Stimulated activated naive B cell treated with anti-CD40 and anti-IgM and Interleukin-4, amounts not matched to agents 10 μg/mL and 1 μg/mL and 100 μg/mL, for 72 hours (primary cell): ENCODE data around the gene HSPB6.
A peak's percentile ranks its signal among the peaks of the same experiment; 100 is the strongest.

Experiments used
- ATAC-seq, 2 donors: fragments of 150-1000 bp; cut with Tn5 transposase; replicated peaks; 2 replicates each; pipeline ENCODE4 v1.10.0; 2021; ENCODE audit warnings: moderate library complexity in 1 of 2
- DNase-seq: peaks from one replicate; pipeline ENCODE4 v3.0.0; 2021
- H3K27ac Mint-ChIP-seq: one replicate; pipeline ENCODE4 v1.8.0; 2022; ENCODE audit warnings: mild to moderate bottlenecking, mixed read lengths
- H3K27me3 Mint-ChIP-seq, 2 donors: one replicate each; pipeline ENCODE4 v1.8.0; 2022; ENCODE audit warnings: mixed read lengths in 2 of 2
- H3K36me3 Mint-ChIP-seq, 2 donors: one replicate each; pipeline ENCODE4 v1.8.0; 2022; ENCODE audit warnings: mixed read lengths in 2 of 2, mild to moderate bottlenecking in 1 of 2
- H3K4me1 Mint-ChIP-seq, 2 donors: one replicate each; pipeline ENCODE4 v1.8.0; 2022; ENCODE audit warnings: mixed read lengths in 2 of 2, mild to moderate bottlenecking in 1 of 2
- H3K4me3 Mint-ChIP-seq, 2 donors: one replicate each; pipeline ENCODE4 v1.8.0; 2022; ENCODE audit warnings: mild to moderate bottlenecking in 2 of 2, mixed read lengths in 2 of 2, moderate library complexity in 1 of 2
- H3K9me3 Mint-ChIP-seq, 2 donors: one replicate each; pipeline ENCODE4 v1.8.0; 2022; ENCODE audit warnings: mixed read lengths in 2 of 2, mild to moderate bottlenecking in 1 of 2

The HSPB6 gene

GRCh38 chr19:35766571-35767104 is 9.8 kb upstream of the HSPB6 start:
- peaks cover 19 to 38% of the 10 kb centered on the region in 2 donors for H3K36me3 Mint-ChIP-seq
- no peak overlapping the region for H3K4me3 Mint-ChIP-seq
- H3K27ac Mint-ChIP-seq = peak overlapping the region; percentile 75
- H3K9me3 Mint-ChIP-seq = no peaks in the 10 kb centered on the region
- H3K4me1 Mint-ChIP-seq = peaks cover 15 to 16% of the 10 kb centered on the region in 2 donors
- no peaks in the 10 kb centered on the region for H3K27me3 Mint-ChIP-seq
- DNase-seq (no peak), ATAC-seq (no peak)

GRCh38 chr19:35764432-35765315 is 7.8 kb upstream of the HSPB6 start:
- DNase-seq = no peak
- no peaks in the 10 kb centered on the region for H3K27me3 Mint-ChIP-seq
- H3K4me1 Mint-ChIP-seq = peaks cover 16 to 17% of the 10 kb centered on the region in 2 donors
- ATAC-seq = no peak
- H3K27ac Mint-ChIP-seq = no peak overlapping the region
- no peak overlapping the region for H3K4me3 Mint-ChIP-seq
- no peaks in the 10 kb centered on the region for H3K9me3 Mint-ChIP-seq
- H3K36me3 Mint-ChIP-seq = peaks cover 19 to 39% of the 10 kb centered on the region in 2 donors

GRCh38 chr19:35760711-35761349 is 4.0 kb upstream of the HSPB6 start:
- Mint-ChIP-seq H3K27ac (no peak overlapping the region), H3K4me3 (no peak overlapping the region), H3K27me3 (peaks cover 7 to 8% of the 10 kb centered on the region in 2 donors), H3K36me3 (peaks cover 19 to 35% of the 10 kb centered on the region in 2 donors), H3K4me1 (peaks cover 17 to 29% of the 10 kb centered on the region in 2 donors), H3K9me3 (no peaks in the 10 kb centered on the region)
- DNase-seq (no peak), ATAC-seq (no peak)

GRCh38 chr19:35759697-35760096 is 2.9 kb upstream of the HSPB6 start:
- Mint-ChIP-seq H3K27ac (no peak overlapping the region), H3K9me3 (no peaks in the 10 kb centered on the region), H3K36me3 (peaks cover 22 to 34% of the 10 kb centered on the region in 2 donors), H3K4me1 (peaks cover 23 to 37% of the 10 kb centered on the region in 2 donors), H3K4me3 (peak overlapping the region in 1 of 2 donors; percentile 94), H3K27me3 (peaks cover 13 to 17% of the 10 kb centered on the region in 2 donors)
- no peak for DNase-seq
- no peak for ATAC-seq

- peaks cover 20 to 22% of the 10 kb centered on the region in 2 donors for H3K27me3 Mint-ChIP-seq
- ATAC-seq (peak; percentile 97), DNase-seq (peak; percentile 100)
- peaks cover 35 to 41% of the 10 kb centered on the region in 2 donors for H3K36me3 Mint-ChIP-seq
- H3K27ac Mint-ChIP-seq = peak within 1 kb of the TSS; percentile 97
- peaks cover 23 to 38% of the 10 kb centered on the region in 2 donors for H3K4me1 Mint-ChIP-seq
- peak within 1 kb of the TSS; percentile 91 to 94 for H3K4me3 Mint-ChIP-seq
- no peaks in the 10 kb centered on the region for H3K9me3 Mint-ChIP-seq
These were observed 1.1 kb upstream of the HSPB6 start, which contains the start of gene PROSER3 for GRCh38 chr19:35757749-35758608. Gene PROSER3, plus strand, starts transcription at chr19:35758176. Its CDS starts 40 bp downstream, at chr19:35758216.

- Mint-ChIP-seq H3K4me1 (peaks cover 23 to 38% of the 10 kb centered on the region in 2 donors), H3K36me3 (peaks cover 37 to 47% of the 10 kb centered on the region in 2 donors), H3K9me3 (no peaks in the 10 kb centered on the region), H3K27ac (peak overlapping the region; percentile 77), H3K4me3 (peak overlapping the region; percentile 91 to 94), H3K27me3 (peaks cover 20 to 22% of the 10 kb centered on the region in 2 donors)
- ATAC-seq (peak in 1 of 2 donors; percentile 9), DNase-seq (no peak)
These were observed 461 bp upstream of the HSPB6 start for GRCh38 chr19:35757231-35757748.

GRCh38 chr19:35755550-35756376 is 1.1 kb downstream of the HSPB6 start:
- peaks cover 33 to 46% of the 10 kb centered on the region in 2 donors for H3K36me3 Mint-ChIP-seq
- DNase-seq (no peak), ATAC-seq (no peak)
- H3K9me3 Mint-ChIP-seq = no peaks in the 10 kb centered on the region
- H3K4me1 Mint-ChIP-seq = peaks cover 23 to 38% of the 10 kb centered on the region in 2 donors
- no peak overlapping the region for H3K27ac Mint-ChIP-seq
- peaks cover 20 to 22% of the 10 kb centered on the region in 2 donors for H3K27me3 Mint-ChIP-seq
- peak overlapping the region; percentile 19 to 66 for H3K4me3 Mint-ChIP-seq

- Mint-ChIP-seq H3K9me3 (no peaks in the 10 kb centered on the region), H3K27ac (no peak overlapping the region)
These were observed 1.7 kb downstream of the HSPB6 start for GRCh38 chr19:35755131-35755549.

GRCh38 chr19:35754370-35755130 is 2.3 kb downstream of the HSPB6 start:
- no peak for ATAC-seq
- Mint-ChIP-seq H3K4me1 (peaks cover 25 to 45% of the 10 kb centered on the region in 2 donors), H3K27me3 (peaks cover 20 to 22% of the 10 kb centered on the region in 2 donors), H3K4me3 (no peak overlapping the region), H3K9me3 (no peaks in the 10 kb centered on the region), H3K27ac (no peak overlapping the region), H3K36me3 (peaks cover 33 to 43% of the 10 kb centered on the region in 2 donors)
- no peak for DNase-seq

More at GRCh38 chr19:35755131-35755549, 1.7 kb downstream of the HSPB6 start:
- Mint-ChIP-seq H3K4me1 (peaks cover 25 to 42% of the 10 kb centered on the region in 2 donors), H3K36me3 (peaks cover 33 to 46% of the 10 kb centered on the region in 2 donors), H3K4me3 (peak overlapping the region; percentile 48 to 67), H3K27me3 (peaks cover 20 to 22% of the 10 kb centered on the region in 2 donors)
- ATAC-seq (no peak), DNase-seq (no peak)

GRCh38 chr19:35753634-35754369 is 3.0 kb downstream of the HSPB6 start:
- H3K4me3 Mint-ChIP-seq = no peak overlapping the region

GRCh38 chr19:35752746-35753350 is 4.0 kb downstream of the HSPB6 start:
- DNase-seq = no peak
- ATAC-seq = no peak
- Mint-ChIP-seq H3K27ac (no peak overlapping the region), H3K9me3 (peaks cover 0 to under 1% of the 10 kb centered on the region in 2 donors), H3K36me3 (peaks cover 34 to 41% of the 10 kb centered on the region in 2 donors), H3K4me3 (no peak overlapping the region), H3K4me1 (peaks cover 24 to 48% of the 10 kb centered on the region in 2 donors), H3K27me3 (peaks cover 20 to 22% of the 10 kb centered on the region in 2 donors)

More at GRCh38 chr19:35753634-35754369, 3.0 kb downstream of the HSPB6 start:
- Mint-ChIP-seq H3K9me3 (no peaks in the 10 kb centered on the region), H3K27me3 (peaks cover 20 to 22% of the 10 kb centered on the region in 2 donors), H3K4me1 (peaks cover 22 to 45% of the 10 kb centered on the region in 2 donors), H3K27ac (no peak overlapping the region), H3K36me3 (peaks cover 33 to 38% of the 10 kb centered on the region in 2 donors)
- ATAC-seq (no peak), DNase-seq (no peak)
